T-cell (primary cell): ENCODE measurements around the gene KIAA2012. TPM values are rescaled to one million over a fixed set of nuclear protein-coding genes. Genes with fewer than 3 reads are reported as not detected.

ENCODE experiments used
- ATAC-seq, 4 experiments: fragments of 200-7000 bp in 3 of 4; fragments of 150-1000 bp in 1 of 4; cut with Tn5 transposase; replicated peaks in 1 of 4; 1 replicate in 3 of 4; 2 replicates in 1 of 4; pipeline ENCODE4 v1.10.0; 2021; ENCODE audit warnings: moderate library complexity in 3 of 4, mild to moderate bottlenecking in 2 of 4, moderate number of reproducible peaks in 1 of 4
- CTCF ChIA-PET, 2 donors: fragments of 300-600 bp; sonication (Branson Sonifier 250); formaldehyde crosslinking; loops; one replicate each; lab custom pipeline; 2022; ENCODE audit warnings: antibody characterized with exemption in 2 of 2; lab: Charles Lee
- POLR2A ChIA-PET, 2 donors: fragments of 300-600 bp; sonication (Branson Sonifier 250); formaldehyde crosslinking; loops; one replicate each; lab custom pipeline; 2022; ENCODE audit warnings: antibody characterized with exemption in 2 of 2; lab: Charles Lee
- DNase-seq, 35 experiments: peaks; one replicate each; pipeline versions ENCODE4 v3.0.0 to v3.0.0-alpha.2; 2013 to 2023
- H3K27ac ChIP-seq: one replicate; pipeline ENCODE4 v1.5.1; 2013; ENCODE audit warnings: low read length
- H3K27me3 ChIP-seq, 2 experiments: replicated peaks in 1 of 2; 1 replicate in 1 of 2; 2 replicates in 1 of 2; pipeline versions ENCODE4 v1.6.1 to v1.7.0; 2013; ENCODE audit warnings: low read length in 1 of 2, mixed read lengths in 1 of 2; ENCODE audit not compliant: control insufficient read depth in 2 of 2, insufficient read depth in 2 of 2; ENCODE audit errors: extremely low read depth in 1 of 2
- H3K36me3 ChIP-seq, 2 donors: 1 replicate in 1 of 2; 2 replicates in 1 of 2; pipeline versions ENCODE4 v1.6.1 to v1.7.0; 2013; ENCODE audit warnings: low read length in 1 of 2; ENCODE audit not compliant: control insufficient read depth in 2 of 2, insufficient read depth in 1 of 2; ENCODE audit errors: extremely low read depth in 1 of 2
- H3K4me1 ChIP-seq, 2 experiments: 1 replicate in 1 of 2; 2 replicates in 1 of 2; pipeline versions ENCODE4 v1.6.1 to v1.7.0; 2013; ENCODE audit warnings: low read length in 2 of 2, mixed read lengths in 1 of 2; ENCODE audit not compliant: insufficient read depth in 2 of 2, control insufficient read depth in 1 of 2; ENCODE audit errors: extremely low read depth in 1 of 2
- H3K4me3 ChIP-seq, 2 donors: 1 replicate in 1 of 2; 2 replicates in 1 of 2; pipeline versions ENCODE4 v1.5.1 to v1.7.0; 2013; ENCODE audit warnings: mild to moderate bottlenecking in 2 of 2, low read length in 1 of 2, moderate library complexity in 1 of 2; ENCODE audit not compliant: control insufficient read depth in 1 of 2; ENCODE audit errors: extremely low read depth in 1 of 2
- H3K9me3 ChIP-seq: 2 replicates; pipeline ENCODE4 v1.7.0; 2013
- H3K27ac Mint-ChIP-seq, 2 donors: one replicate each; pipeline ENCODE4 v1.8.0; 2020 to 2021; ENCODE audit warnings: mild to moderate bottlenecking in 2 of 2, mixed read lengths in 2 of 2
- H3K27me3 Mint-ChIP-seq, 2 donors: one replicate each; pipeline ENCODE4 v1.8.0; 2021 to 2022; ENCODE audit warnings: mixed read lengths in 2 of 2
- H3K36me3 Mint-ChIP-seq: one replicate; pipeline ENCODE4 v1.8.0; 2021; ENCODE audit warnings: mixed read lengths
- H3K4me1 Mint-ChIP-seq, 3 donors: one replicate each; pipeline ENCODE4 v1.8.0; 2020 to 2022; ENCODE audit warnings: mixed read lengths in 3 of 3, mild to moderate bottlenecking in 1 of 3
- H3K4me3 Mint-ChIP-seq, 3 donors: one replicate each; pipeline ENCODE4 v1.8.0; 2020 to 2022; ENCODE audit warnings: mild to moderate bottlenecking in 3 of 3, mixed read lengths in 3 of 3, moderate library complexity in 3 of 3
- H3K9me3 Mint-ChIP-seq, 3 donors: one replicate each; pipeline ENCODE4 v1.8.0; 2020 to 2022; ENCODE audit warnings: mixed read lengths in 3 of 3
- WGBS: methylation state at CpG from one replicate; pipeline ENCODE4 v1.1.5; 2013; ENCODE audit warnings: missing lambda C conversion rate; ENCODE audit not compliant: insufficient coverage; 5-methylcytosine and 5-hydroxymethylcytosine counted together
- total RNA-seq, 35 experiments: library from RNA in 6 of 35; stranded (reverse) in 6 of 35; fragments of 120-200 nt in 1 of 35; gene quantifications; one replicate each; pipeline versions ENCODE4 v1.2.1 to v1.2.4 and lab custom pipeline; 2013 to 2026

The KIAA2012 gene
- total RNA-seq, 5 donors from 2014 or later (not counting 1 experiment from before 2014, with no cell fraction given) = not detected

DNA sequence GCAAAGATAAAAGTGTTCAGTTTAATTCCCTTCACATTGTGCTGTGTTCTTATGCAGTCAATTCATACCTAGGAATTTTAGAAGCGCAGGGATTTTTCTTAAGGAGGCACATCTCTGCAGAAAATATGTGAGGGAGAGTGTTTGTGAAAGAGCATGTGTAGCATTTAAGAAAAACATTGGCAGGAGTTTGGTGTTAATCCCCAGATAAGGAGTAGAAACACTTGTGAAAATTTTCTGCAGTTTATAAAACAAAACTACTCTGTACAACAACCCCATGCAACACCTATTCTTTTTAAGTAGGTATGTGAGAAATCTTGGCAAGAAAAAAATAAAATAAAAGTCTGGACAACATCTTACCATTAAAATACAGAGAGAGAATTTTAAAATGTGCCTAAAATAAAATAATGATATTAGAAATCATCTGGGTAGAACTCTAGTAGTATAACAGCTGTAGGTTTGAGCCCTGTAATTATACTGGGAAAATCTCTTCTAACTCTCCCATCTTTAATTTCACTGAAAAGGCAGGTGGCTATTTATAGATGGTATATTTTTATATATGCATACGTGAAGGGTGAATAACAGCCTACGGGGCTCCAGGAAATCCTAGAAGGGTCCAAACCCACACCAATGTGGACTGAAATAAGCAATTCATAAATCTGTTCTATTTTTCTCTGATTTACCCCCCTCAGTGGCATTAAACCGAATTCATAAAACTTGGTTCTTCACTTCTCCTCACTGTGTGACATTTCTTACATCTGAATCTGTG lies 32.8 kb upstream of the KIAA2012 start:
- Histone ChIP-seq H3K27me3 (peaks cover 8 to 38% of the 10 kb centered on the region in 2 experiments), H3K9me3 (no peaks in the 10 kb centered on the region), H3K27ac (no peak overlapping the region), H3K36me3 (no peaks in the 10 kb centered on the region), H3K4me1 (peaks cover 2 to 9% of the 10 kb centered on the region in 2 experiments), H3K4me3 (no peak overlapping the region)
- WGBS = 75% methylated on average over 2 of the region's 4 CpGs
- no peaks in the 10 kb centered on the region for H3K9me3 Mint-ChIP-seq
- POLR2A ChIA-PET = interaction anchor here in 1 of 2 donors (0.7 kb wide), 1 partner anchor 1089 kb away, joined by 8 read pairs; no protein-coding TSS in a partner anchor
- CTCF ChIA-PET = interaction anchor here (0.6 to 0.7 kb wide), 2 partner anchors 277 to 971 kb away, joined by 3 read pairs; no protein-coding TSS in a partner anchor
- no peak for DNase-seq
- no peak overlapping the region for H3K27ac Mint-ChIP-seq
- peaks cover 49 to 57% of the 10 kb centered on the region in 2 donors for H3K27me3 Mint-ChIP-seq
- H3K4me1 Mint-ChIP-seq = peaks cover 0 to 6% (median 4%) of the 10 kb centered on the region in 3 donors
- no peak overlapping the region for H3K4me3 Mint-ChIP-seq
- H3K36me3 Mint-ChIP-seq = no peaks in the 10 kb centered on the region
- ATAC-seq = no peak

- Histone ChIP-seq H3K4me3 (no peak overlapping the region), H3K27ac (no peak overlapping the region), H3K36me3 (no peaks in the 10 kb centered on the region), H3K27me3 (peaks cover 6 to 22% of the 10 kb centered on the region in 2 experiments), H3K9me3 (no peaks in the 10 kb centered on the region), H3K4me1 (no peaks in the 10 kb centered on the region)
- Mint-ChIP-seq H3K9me3 (no peaks in the 10 kb centered on the region), H3K36me3 (no peaks in the 10 kb centered on the region), H3K27ac (no peak overlapping the region), H3K4me3 (no peak overlapping the region), H3K4me1 (peaks cover 0 to 6% (median 4%) of the 10 kb centered on the region in 3 donors), H3K27me3 (peaks cover 61 to 69% of the 10 kb centered on the region in 2 donors)
- WGBS = 67% methylated on average over 1 of the region's 5 CpGs
- DNase-seq (no peak), ATAC-seq (no peak)
- ChIA-PET POLR2A (no interaction called here), CTCF (interaction anchor here (0.6 kb wide), 2 partner anchors 35 to 84 kb away, joined by 3 to 4 read pairs; no protein-coding TSS in a partner anchor)
These were observed 30.6 kb upstream of the KIAA2012 start for GRCh38 chr2:202042444-202042843.

- Histone ChIP-seq H3K36me3 (no peaks in the 10 kb centered on the region), H3K4me1 (no peaks in the 10 kb centered on the region), H3K9me3 (no peaks in the 10 kb centered on the region), H3K4me3 (no peak overlapping the region), H3K27ac (no peak overlapping the region), H3K27me3 (peaks cover 6 to 25% of the 10 kb centered on the region in 2 experiments)
- POLR2A ChIA-PET = no interaction called here
- H3K27ac Mint-ChIP-seq = no peak overlapping the region
- H3K27me3 Mint-ChIP-seq = peaks cover 63 to 70% of the 10 kb centered on the region in 2 donors
- CTCF ChIA-PET = no interaction called here
- H3K9me3 Mint-ChIP-seq = no peaks in the 10 kb centered on the region
- H3K4me1 Mint-ChIP-seq = peaks cover 0 to 6% (median 4%) of the 10 kb centered on the region in 3 donors
- H3K36me3 Mint-ChIP-seq = no peaks in the 10 kb centered on the region
- no peak for DNase-seq
- WGBS = no CpG with 5 or more reads among the region's 6 CpGs
- no peak for ATAC-seq
- no peak overlapping the region for H3K4me3 Mint-ChIP-seq
These were observed 29.6 kb upstream of the KIAA2012 start for GRCh38 chr2:202043475-202043874.

- H3K27me3 ChIP-seq = peaks cover 0 to 18% of the 10 kb centered on the region in 2 experiments
- H3K27ac ChIP-seq = no peak overlapping the region
- H3K4me1 Mint-ChIP-seq = peaks cover 0 to under 1% (median 0%) of the 10 kb centered on the region in 3 donors
- ChIA-PET POLR2A (no interaction called here), CTCF (no interaction called here)
- ATAC-seq (no peak), DNase-seq (no peak)
- H3K36me3 ChIP-seq = no peaks in the 10 kb centered on the region
- no peak overlapping the region for H3K4me3 ChIP-seq
- H3K4me3 Mint-ChIP-seq = no peak overlapping the region
- H3K27me3 Mint-ChIP-seq = peaks cover 57 to 59% of the 10 kb centered on the region in 2 donors
- H3K36me3 Mint-ChIP-seq = no peaks in the 10 kb centered on the region
- no peaks in the 10 kb centered on the region for H3K9me3 ChIP-seq
- H3K4me1 ChIP-seq = no peaks in the 10 kb centered on the region
- no peak overlapping the region for H3K27ac Mint-ChIP-seq
- no peaks in the 10 kb centered on the region for H3K9me3 Mint-ChIP-seq
These were observed 28.3 kb upstream of the KIAA2012 start for GRCh38 chr2:202044777-202045176.

GRCh38 chr2:202046572-202046971 lies 26.5 kb upstream of the KIAA2012 start:
- no peak overlapping the region for H3K4me3 Mint-ChIP-seq
- CTCF ChIA-PET = no interaction called here

DNA sequence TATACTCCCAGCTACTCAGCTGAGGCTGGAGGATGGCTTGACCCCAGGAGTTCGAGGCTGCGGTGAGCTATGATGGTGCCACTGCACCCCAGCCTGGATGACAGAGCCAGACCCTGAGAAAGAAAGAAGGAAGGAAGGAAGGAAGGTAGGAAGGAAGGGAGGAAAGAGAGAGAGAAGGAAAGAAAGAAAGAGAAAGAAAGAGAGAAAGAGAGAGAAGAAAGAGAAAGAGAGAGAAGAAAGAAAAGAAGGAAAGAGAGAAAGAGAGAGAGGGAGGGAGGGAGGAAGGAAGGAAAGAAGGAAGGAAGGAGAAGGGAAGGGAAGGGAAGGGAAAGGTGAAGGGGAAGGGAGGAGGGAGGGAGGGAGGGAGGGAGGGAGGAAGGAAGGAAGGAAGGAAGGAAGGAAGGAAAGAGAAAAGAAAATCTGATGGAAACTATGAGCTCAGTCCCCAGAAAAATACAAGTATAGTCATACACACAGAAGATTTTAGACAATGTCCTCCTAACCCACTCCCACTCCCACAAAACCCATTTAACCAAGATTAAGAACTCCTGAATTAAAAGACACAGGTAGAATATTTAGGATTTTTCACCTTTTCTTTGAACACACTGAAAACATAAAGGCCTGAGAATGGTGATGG lies 23.8 kb upstream of the KIAA2012 start:
- no peak overlapping the region for H3K4me3 ChIP-seq
- DNase-seq (no peak), ATAC-seq (no peak)
- peaks cover 0 to 14% of the 10 kb centered on the region in 2 experiments for H3K27me3 ChIP-seq
- ChIA-PET POLR2A (interaction anchor here in 1 of 2 donors (0.7 kb wide), 1 partner anchor 14 kb away, joined by 7 read pairs; no protein-coding TSS in a partner anchor), CTCF (interaction anchor here in 1 of 2 donors (0.6 kb wide), 2 partner anchors 331 to 444 kb away, joined by 3 to 9 read pairs; no protein-coding TSS in a partner anchor)
- Mint-ChIP-seq H3K4me3 (no peak overlapping the region), H3K36me3 (no peaks in the 10 kb centered on the region), H3K27ac (no peak overlapping the region), H3K4me1 (no peaks in the 10 kb centered on the region), H3K27me3 (peaks cover 40 to 46% of the 10 kb centered on the region in 2 donors), H3K9me3 (no peaks in the 10 kb centered on the region)
- WGBS = 80% methylated on average over 1 of the region's 2 CpGs
- no peaks in the 10 kb centered on the region for H3K36me3 ChIP-seq
- no peaks in the 10 kb centered on the region for H3K9me3 ChIP-seq
- no peaks in the 10 kb centered on the region for H3K4me1 ChIP-seq
- no peak overlapping the region for H3K27ac ChIP-seq

More at GRCh38 chr2:202046572-202046971, 26.5 kb upstream of the KIAA2012 start:
- Histone ChIP-seq H3K27me3 (peaks cover 0 to 13% of the 10 kb centered on the region in 2 experiments), H3K27ac (no peak overlapping the region), H3K36me3 (no peaks in the 10 kb centered on the region), H3K4me3 (no peak overlapping the region), H3K4me1 (no peaks in the 10 kb centered on the region), H3K9me3 (no peaks in the 10 kb centered on the region)
- H3K4me1 Mint-ChIP-seq = no peaks in the 10 kb centered on the region
- H3K9me3 Mint-ChIP-seq = no peaks in the 10 kb centered on the region
- no peak for DNase-seq
- POLR2A ChIA-PET = no interaction called here
- H3K27me3 Mint-ChIP-seq = peaks cover 43% of the 10 kb centered on the region in 2 donors
- H3K36me3 Mint-ChIP-seq = no peaks in the 10 kb centered on the region
- H3K27ac Mint-ChIP-seq = no peak overlapping the region
- no peak for ATAC-seq
- 93% methylated on average over 2 of the region's 7 CpGs for WGBS
